Activated CD4-positive, alpha-beta T cell treated with anti-CD3 and anti-CD28 coated beads, Interleukin-2, amount 10 ng/mL, durations not matched to agents 24 days and 14 days (primary cell): Measurements from ENCODE around the gene DENND1A. TPM values are rescaled to one million over a fixed set of nuclear protein-coding genes. Genes with fewer than 3 reads are reported as not detected.

Experiments
- DNase-seq: peaks from one replicate; pipeline ENCODE4 v3.0.0; 2022
- H3K27ac Mint-ChIP-seq: one replicate; pipeline ENCODE4 v1.8.0; 2022; ENCODE audit warnings: mild to moderate bottlenecking, mixed read lengths
- H3K27me3 Mint-ChIP-seq: one replicate; pipeline ENCODE4 v1.8.0; 2022; ENCODE audit warnings: mixed read lengths
- H3K36me3 Mint-ChIP-seq: one replicate; pipeline ENCODE4 v1.8.0; 2022; ENCODE audit warnings: low read depth, mild to moderate bottlenecking, mixed read lengths
- H3K4me1 Mint-ChIP-seq: one replicate; pipeline ENCODE4 v1.8.0; 2021; ENCODE audit warnings: mixed read lengths
- H3K4me3 Mint-ChIP-seq: one replicate; pipeline ENCODE4 v1.8.0; 2022; ENCODE audit warnings: mild to moderate bottlenecking, moderate library complexity, mixed read lengths
- H3K9me3 Mint-ChIP-seq: one replicate; pipeline ENCODE4 v1.8.0; 2021; ENCODE audit warnings: mixed read lengths
- intact Hi-C: fragments of 100-400 bp; cut with micrococcal nuclease; formaldehyde crosslinking; loops from one replicate; pipeline ENCODE4 v1.15.1; 2023
- total RNA-seq: library from RNA; stranded (reverse); gene quantifications from 2 replicates; pipeline ENCODE4 v1.2.3, GENCODE V29; 2022

Gene DENND1A
- total RNA-seq, 1 donor from 2014 or later = 25.2 TPM

DNA sequence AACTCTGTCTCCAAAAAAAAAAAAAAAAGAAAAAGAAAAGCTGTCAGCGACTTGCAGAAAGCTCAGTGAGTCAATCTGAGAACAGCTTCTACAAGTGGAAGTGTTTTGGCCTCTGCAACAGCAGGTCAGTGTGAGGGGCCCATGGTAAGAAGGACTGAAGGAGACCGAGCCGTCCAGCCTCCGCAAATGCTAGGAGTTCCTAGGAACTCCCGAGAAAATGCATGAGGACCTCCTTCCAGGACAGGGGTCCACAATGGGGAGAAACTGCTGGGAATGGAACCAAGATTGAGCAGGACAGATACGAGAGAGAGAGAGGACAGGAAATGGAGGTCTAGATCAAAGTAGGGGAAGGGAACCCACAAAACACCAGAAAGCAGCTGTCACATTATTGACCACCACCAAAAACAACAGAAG, 393.5 kb downstream of the DENND1A start:
- peaks cover 3% of the 10 kb centered on the region for H3K36me3 Mint-ChIP-seq
- H3K27ac Mint-ChIP-seq = no peak overlapping the region
- peaks cover under 1% of the 10 kb centered on the region for H3K9me3 Mint-ChIP-seq
- H3K27me3 Mint-ChIP-seq = peaks cover 1% of the 10 kb centered on the region
- H3K4me3 Mint-ChIP-seq = no peak overlapping the region
- no peak for DNase-seq
- H3K4me1 Mint-ChIP-seq = peaks cover 7% of the 10 kb centered on the region
- intact Hi-C loops = no loop called here

- H3K4me3 Mint-ChIP-seq = no peak overlapping the region
- peaks cover 7% of the 10 kb centered on the region for H3K9me3 Mint-ChIP-seq
- H3K4me1 Mint-ChIP-seq = peaks cover 7% of the 10 kb centered on the region
- no peaks in the 10 kb centered on the region for H3K27me3 Mint-ChIP-seq
- no peak overlapping the region for H3K27ac Mint-ChIP-seq
- H3K36me3 Mint-ChIP-seq = peaks cover 6% of the 10 kb centered on the region
- intact Hi-C loops = no loop called here
- DNase-seq = no peak
Measured at GRCh38 chr9:123534336-123534735, 395.6 kb downstream of the DENND1A start.

DNA sequence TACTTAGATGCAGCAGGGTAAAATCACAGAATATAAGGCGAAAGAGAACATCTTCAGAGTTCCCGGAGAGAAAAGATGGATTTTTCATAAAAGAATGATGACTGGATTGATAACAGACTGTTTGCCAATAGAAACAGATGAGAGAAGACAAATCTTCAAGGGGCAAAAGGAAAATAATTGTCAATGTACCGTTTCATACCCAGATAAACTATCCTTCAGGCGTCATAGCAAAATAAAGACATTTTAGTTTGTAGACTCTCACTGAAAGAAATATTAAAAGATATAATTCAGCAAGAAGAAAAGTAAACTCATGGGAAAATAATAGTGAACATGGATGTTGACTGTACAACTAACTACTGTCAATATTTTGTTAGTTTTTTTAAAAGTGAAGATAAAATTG, 399.7 kb downstream of the DENND1A start:
- no peak overlapping the region for H3K4me3 Mint-ChIP-seq
- intact Hi-C loops = no loop called here
- no peak for DNase-seq
- H3K9me3 Mint-ChIP-seq = peaks cover 8% of the 10 kb centered on the region
- no peaks in the 10 kb centered on the region for H3K4me1 Mint-ChIP-seq
- H3K36me3 Mint-ChIP-seq = peaks cover 6% of the 10 kb centered on the region
- H3K27ac Mint-ChIP-seq = no peak overlapping the region
- no peaks in the 10 kb centered on the region for H3K27me3 Mint-ChIP-seq

- intact Hi-C loops = no loop called here
- H3K9me3 Mint-ChIP-seq = peaks cover 8% of the 10 kb centered on the region
- no peak for DNase-seq
- no peaks in the 10 kb centered on the region for H3K4me1 Mint-ChIP-seq
- H3K27ac Mint-ChIP-seq = no peak overlapping the region
- no peak overlapping the region for H3K4me3 Mint-ChIP-seq
- no peaks in the 10 kb centered on the region for H3K27me3 Mint-ChIP-seq
- H3K36me3 Mint-ChIP-seq = peaks cover 2% of the 10 kb centered on the region
Measured at GRCh38 chr9:123528501-123528900, 401.4 kb downstream of the DENND1A start.

DNA sequence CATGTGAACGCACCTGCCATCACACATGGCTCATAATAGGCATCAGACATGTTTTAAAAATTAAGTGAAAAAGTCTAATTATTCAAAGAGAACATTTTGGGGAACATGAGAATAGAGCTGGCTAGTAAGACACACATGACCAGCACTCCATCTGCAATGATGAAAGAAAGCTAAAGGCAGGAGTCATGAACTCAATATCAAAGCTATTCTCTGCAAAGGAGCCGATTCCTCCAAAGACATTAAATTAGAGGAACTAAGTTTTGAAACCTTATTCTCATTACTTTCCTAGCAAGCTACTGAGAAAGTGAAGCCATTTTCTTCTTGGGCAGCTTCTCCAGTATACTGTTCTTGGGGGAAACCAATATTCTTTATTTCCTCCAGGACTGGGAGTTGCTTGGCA, 401.9 kb downstream of the DENND1A start:
- DNase-seq = no peak
- peaks cover 2% of the 10 kb centered on the region for H3K36me3 Mint-ChIP-seq
- H3K27ac Mint-ChIP-seq = no peak overlapping the region
- intact Hi-C loops = no loop called here
- no peaks in the 10 kb centered on the region for H3K4me1 Mint-ChIP-seq
- H3K9me3 Mint-ChIP-seq = peaks cover 8% of the 10 kb centered on the region
- H3K4me3 Mint-ChIP-seq = no peak overlapping the region
- H3K27me3 Mint-ChIP-seq = no peaks in the 10 kb centered on the region

DNA sequence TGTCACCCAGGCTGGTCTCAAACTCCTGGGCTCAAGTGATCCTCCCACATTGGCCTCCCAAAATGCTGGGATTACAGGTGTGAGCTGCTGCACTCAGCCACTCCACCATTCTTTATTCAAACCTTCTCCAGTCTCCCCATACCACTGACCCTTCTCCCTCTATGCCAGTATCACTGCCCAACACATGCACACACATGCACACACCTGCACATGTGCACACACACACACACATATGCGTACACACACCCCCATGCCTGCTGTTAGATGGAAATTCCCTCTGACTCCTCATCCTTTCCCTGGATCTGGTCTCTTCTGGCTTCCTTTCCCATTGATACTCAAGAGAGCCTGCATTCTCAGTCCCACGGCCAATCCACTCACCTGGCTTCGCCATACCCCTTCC, 404.0 kb downstream of the DENND1A start:
- no peaks in the 10 kb centered on the region for H3K36me3 Mint-ChIP-seq
- no peaks in the 10 kb centered on the region for H3K27me3 Mint-ChIP-seq
- intact Hi-C loops = no loop called here
- no peak for DNase-seq
- no peaks in the 10 kb centered on the region for H3K4me1 Mint-ChIP-seq
- H3K9me3 Mint-ChIP-seq = peaks cover 3% of the 10 kb centered on the region
- H3K4me3 Mint-ChIP-seq = no peak overlapping the region
- no peak overlapping the region for H3K27ac Mint-ChIP-seq

- H3K4me3 Mint-ChIP-seq = no peak overlapping the region
- H3K27me3 Mint-ChIP-seq = no peaks in the 10 kb centered on the region
- H3K27ac Mint-ChIP-seq = no peak overlapping the region
- H3K4me1 Mint-ChIP-seq = no peaks in the 10 kb centered on the region
- no peaks in the 10 kb centered on the region for H3K36me3 Mint-ChIP-seq
- H3K9me3 Mint-ChIP-seq = peaks cover 3% of the 10 kb centered on the region
- intact Hi-C loops = no loop called here
- no peak for DNase-seq
Measured at GRCh38 chr9:123525424-123525823, 404.5 kb downstream of the DENND1A start.

DNA sequence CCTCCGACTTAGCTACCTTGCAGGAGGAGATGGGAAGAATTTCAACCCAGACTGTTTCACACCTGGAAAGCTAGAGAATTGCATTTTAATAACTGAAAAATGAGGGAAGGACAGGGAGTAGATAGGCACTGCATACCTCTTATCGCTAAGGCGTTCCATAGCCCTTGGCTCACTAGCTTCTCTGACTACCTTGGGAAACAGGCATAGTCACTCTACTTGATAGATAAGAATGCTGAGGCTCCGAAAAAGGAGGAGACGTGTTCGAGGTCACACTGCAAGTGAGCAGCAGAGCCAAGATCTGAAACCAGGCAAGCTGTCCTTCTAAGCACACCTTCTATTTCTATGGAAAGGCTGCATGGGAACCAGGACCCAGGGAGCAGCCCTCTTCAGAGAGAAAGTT, 405.1 kb downstream of the DENND1A start:
- H3K27ac Mint-ChIP-seq = no peak overlapping the region
- intact Hi-C loops = no loop called here
- H3K9me3 Mint-ChIP-seq = peaks cover 3% of the 10 kb centered on the region
- no peak for DNase-seq
- H3K4me3 Mint-ChIP-seq = no peak overlapping the region
- H3K36me3 Mint-ChIP-seq = no peaks in the 10 kb centered on the region
- no peaks in the 10 kb centered on the region for H3K4me1 Mint-ChIP-seq
- H3K27me3 Mint-ChIP-seq = no peaks in the 10 kb centered on the region

DNA sequence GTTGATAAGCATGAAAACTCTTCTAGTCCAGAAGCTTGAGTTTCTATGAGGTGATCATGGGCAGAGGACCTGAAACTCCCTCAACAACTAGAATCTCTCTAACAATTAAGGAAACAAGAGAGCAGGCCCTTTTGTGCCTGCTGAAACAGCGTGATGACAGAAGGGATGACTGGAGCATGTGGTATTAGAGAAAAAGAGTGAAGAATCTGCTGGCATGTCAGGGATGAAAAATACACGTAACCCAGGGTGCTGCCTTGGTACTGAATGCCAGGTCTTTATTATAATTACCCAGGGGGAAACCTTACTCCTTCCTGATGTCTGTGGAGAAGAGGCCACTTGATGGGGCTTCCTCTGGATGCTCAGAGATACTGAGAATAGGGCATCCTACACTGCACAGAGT, 406.1 kb downstream of the DENND1A start:
- no peaks in the 10 kb centered on the region for H3K4me1 Mint-ChIP-seq
- H3K9me3 Mint-ChIP-seq = no peaks in the 10 kb centered on the region
- intact Hi-C loops = no loop called here
- H3K36me3 Mint-ChIP-seq = no peaks in the 10 kb centered on the region
- no peak overlapping the region for H3K27ac Mint-ChIP-seq
- no peak overlapping the region for H3K4me3 Mint-ChIP-seq
- no peaks in the 10 kb centered on the region for H3K27me3 Mint-ChIP-seq
- no peak for DNase-seq

DNA sequence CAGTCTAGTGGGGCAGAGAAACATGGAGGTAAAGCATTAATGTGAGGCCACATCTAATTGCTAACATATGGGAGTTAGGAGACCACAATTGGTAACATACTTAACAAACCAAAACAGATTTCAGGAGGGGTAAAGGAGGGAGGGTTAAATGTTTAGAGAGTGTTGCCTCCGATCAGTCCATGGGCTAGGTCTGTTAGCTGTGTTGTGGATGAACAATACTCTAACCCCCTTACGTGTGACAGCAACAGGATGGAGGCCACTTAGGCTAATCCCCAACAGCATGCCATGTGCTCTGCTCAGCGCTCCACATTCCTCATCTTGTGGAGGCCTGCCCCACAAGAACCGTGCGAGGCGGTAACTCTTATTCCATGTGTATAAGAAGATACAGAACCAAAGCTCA, 406.9 kb downstream of the DENND1A start:
- no peaks in the 10 kb centered on the region for H3K36me3 Mint-ChIP-seq
- H3K27ac Mint-ChIP-seq = no peak overlapping the region
- no peak for DNase-seq
- no peaks in the 10 kb centered on the region for H3K4me1 Mint-ChIP-seq
- no peaks in the 10 kb centered on the region for H3K27me3 Mint-ChIP-seq
- H3K4me3 Mint-ChIP-seq = no peak overlapping the region
- intact Hi-C loops = no loop called here
- H3K9me3 Mint-ChIP-seq = no peaks in the 10 kb centered on the region

- H3K4me3 Mint-ChIP-seq = no peak overlapping the region
Measured at GRCh38 chr9:123522251-123522650, 407.7 kb downstream of the DENND1A start.

DNA sequence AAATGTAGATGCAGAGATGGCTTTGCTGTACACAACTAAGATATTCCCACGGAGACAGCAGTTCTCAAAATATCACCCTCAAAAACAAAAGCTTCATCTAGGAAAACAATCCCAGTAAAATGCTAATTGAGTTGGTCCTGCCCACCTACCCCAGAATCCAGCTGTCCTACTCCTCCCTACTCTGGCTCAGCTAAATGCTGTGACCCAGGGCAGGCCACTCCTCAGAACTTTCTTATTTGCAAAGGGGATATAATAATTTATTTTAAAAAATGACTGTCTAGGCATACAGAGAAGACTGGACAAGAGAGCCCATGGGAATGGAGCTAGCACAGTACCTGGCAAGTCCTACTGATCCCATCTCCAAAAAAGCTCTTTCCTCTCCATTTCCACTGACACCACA, 411.6 kb downstream of the DENND1A start:
- no peak overlapping the region for H3K27ac Mint-ChIP-seq
- no peaks in the 10 kb centered on the region for H3K36me3 Mint-ChIP-seq
- H3K4me1 Mint-ChIP-seq = no peaks in the 10 kb centered on the region
- H3K27me3 Mint-ChIP-seq = no peaks in the 10 kb centered on the region
- H3K4me3 Mint-ChIP-seq = no peak overlapping the region
- intact Hi-C loops = no loop called here
- no peaks in the 10 kb centered on the region for H3K9me3 Mint-ChIP-seq
- no peak for DNase-seq

More at GRCh38 chr9:123522251-123522650, 407.7 kb downstream of the DENND1A start:
- intact Hi-C loops = no loop called here
- H3K9me3 Mint-ChIP-seq = no peaks in the 10 kb centered on the region
- H3K36me3 Mint-ChIP-seq = no peaks in the 10 kb centered on the region
- H3K27me3 Mint-ChIP-seq = no peaks in the 10 kb centered on the region
- H3K27ac Mint-ChIP-seq = no peak overlapping the region
- no peak for DNase-seq
- H3K4me1 Mint-ChIP-seq = no peaks in the 10 kb centered on the region

DNA sequence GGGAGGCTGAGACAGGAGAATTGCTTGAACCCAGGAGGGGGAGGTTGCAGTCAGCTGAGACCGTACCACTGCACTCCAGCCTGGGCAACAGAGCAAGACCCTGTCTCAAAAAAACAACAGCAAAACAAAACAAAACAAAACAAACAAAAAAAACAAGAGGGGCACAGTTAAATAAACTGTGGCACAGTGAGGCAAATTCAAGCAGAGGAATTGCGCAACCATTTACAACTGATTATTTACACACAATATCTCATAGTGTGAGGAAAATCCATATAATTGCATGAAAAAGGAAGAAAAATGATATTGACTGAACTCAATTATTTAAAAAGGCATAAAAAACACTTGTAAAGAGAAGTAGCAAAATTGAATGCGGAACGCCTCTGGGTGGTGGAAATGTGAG, 412.4 kb downstream of the DENND1A start:
- Mint-ChIP-seq H3K4me1 (no peaks in the 10 kb centered on the region), H3K36me3 (no peaks in the 10 kb centered on the region), H3K27me3 (no peaks in the 10 kb centered on the region), H3K9me3 (no peaks in the 10 kb centered on the region), H3K4me3 (no peak overlapping the region), H3K27ac (no peak overlapping the region)
- DNase-seq = no peak
- intact Hi-C loops = no loop called here

DNA sequence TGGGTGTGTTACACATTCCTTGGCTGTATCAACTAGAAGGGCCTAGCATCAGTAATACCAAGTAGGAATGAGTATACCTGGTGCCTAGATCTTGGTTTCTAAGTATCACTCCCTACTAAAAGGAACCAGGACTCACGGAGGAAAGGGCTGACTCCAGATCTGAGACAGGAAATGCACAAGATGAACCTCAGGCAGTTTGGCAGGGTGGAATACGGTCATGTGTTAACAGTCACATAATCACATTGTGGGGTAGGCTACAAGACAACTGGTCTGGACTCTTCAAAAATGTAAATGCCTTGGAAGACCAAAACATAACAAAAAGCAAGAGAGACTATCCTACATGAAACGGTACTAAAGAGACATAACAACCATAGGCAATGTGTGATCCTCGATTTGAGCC, 415.2 kb downstream of the DENND1A start:
- H3K36me3 Mint-ChIP-seq = no peaks in the 10 kb centered on the region
- no peak for DNase-seq
- intact Hi-C loops = no loop called here

DNA sequence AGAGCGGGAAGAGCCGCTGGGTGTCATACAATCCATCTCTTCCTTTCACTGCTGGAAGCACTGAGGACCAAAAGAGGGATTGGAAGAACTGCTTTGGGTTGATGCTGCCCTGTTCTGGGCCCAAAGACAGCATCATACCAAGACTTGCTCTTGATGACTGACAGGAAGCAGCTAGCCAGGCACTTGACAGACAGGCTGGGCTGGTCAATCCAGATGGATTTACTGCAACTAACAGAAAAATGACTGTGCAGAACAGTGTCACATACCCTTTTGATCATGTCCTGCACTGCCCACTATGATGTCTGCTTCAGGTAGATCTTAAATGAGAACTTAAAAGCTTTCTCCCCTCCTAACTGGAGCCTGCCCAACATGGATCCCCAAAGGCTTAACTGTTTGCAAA, 416.4 kb downstream of the DENND1A start:
- H3K36me3 Mint-ChIP-seq = no peaks in the 10 kb centered on the region
- no peaks in the 10 kb centered on the region for H3K9me3 Mint-ChIP-seq
- no peaks in the 10 kb centered on the region for H3K4me1 Mint-ChIP-seq
- no peak overlapping the region for H3K27ac Mint-ChIP-seq
- no peak overlapping the region for H3K4me3 Mint-ChIP-seq
- H3K27me3 Mint-ChIP-seq = no peaks in the 10 kb centered on the region
- no peak for DNase-seq
- intact Hi-C loops = no loop called here

More for the DNA sequence above, 415.2 kb downstream of the DENND1A start:
- Mint-ChIP-seq H3K27ac (no peak overlapping the region), H3K4me1 (no peaks in the 10 kb centered on the region), H3K4me3 (no peak overlapping the region), H3K9me3 (no peaks in the 10 kb centered on the region), H3K27me3 (no peaks in the 10 kb centered on the region)
